ENCODE measurements around the gene SHROOM1. TPM values are rescaled to one million over a fixed set of nuclear protein-coding genes. Genes with fewer than 3 reads are reported as not detected.

Gene SHROOM1
- total and polyA plus RNA-seq, 2 of the 8 experiments (the other 6 are each of a cell fraction or from before 2014, with no cell fraction given): 3.9 to 5.2 TPM

GRCh38 chr5:132849347-132849746, 18.9 kb upstream of the SHROOM1 start:
- 91% methylated on average over 1 of the region's 1 CpG; no CpG with 5 or more reads in 1 of the 2 experiments for WGBS, 2 experiments (ENCODE audit: extremely low coverage in 1 of 2, insufficient coverage in 1 of 2, insufficient read length in 1 of 2, insufficient replicate concordance in 2 of 2, low coverage in 1 of 2, low lambda C conversion rate in 2 of 2, missing lambda C conversion rate in 1 of 2)
- peaks cover 0 to 1% (median 0%) of the 10 kb centered on the region in 4 experiments; a peak in 1 of 7 replicates for H3K4me1 ChIP-seq (replicated peaks in 1 of 4; ENCODE audit: control insufficient read depth in 3 of 4, insufficient read depth in 4 of 4, low read length in 3 of 4)
- H3K36me3 ChIP-seq (ENCODE audit: control insufficient read depth in 2 of 4, insufficient read depth in 4 of 4, low read length in 3 of 4): no peaks in the 10 kb centered on the region
- H4K20me1 ChIP-seq (replicated peaks in 1 of 2; ENCODE audit: control insufficient read depth in 1 of 2, insufficient read depth in 2 of 2, low read length in 2 of 2): no peaks in the 10 kb centered on the region
- ChIA-PET POLR2A (ENCODE audit: partially characterized antibody) (interaction anchor here (1.6 kb wide), 1 partner anchor 16 kb away, joined by 3 read pairs; the partner anchor contains the start of genes GDF9 and UQCRQ), CTCF (ENCODE audit: partially characterized antibody) (interaction anchor here (0.9 to 32.2 kb wide), 3 partner anchors 12 to 40 kb away, joined by 4 to 465 read pairs (median 11); partner anchors contain the start of gene SHROOM1)
- H3K27me3 ChIP-seq (replicated peaks in 1 of 4; ENCODE audit: control insufficient read depth in 3 of 4, extremely low read depth in 1 of 4, insufficient read depth in 3 of 4, low read length in 3 of 4): no peaks in the 10 kb centered on the region
- no peak overlapping the region for H3K18ac ChIP-seq (ENCODE audit: extremely low read depth, low read length)
- H2AFZ ChIP-seq (ENCODE audit: low read length): no peak overlapping the region
- no peak overlapping the region for H4K5ac ChIP-seq (ENCODE audit: insufficient read length, low read depth, low read length)
- no peaks in the 10 kb centered on the region for H3K79me2 ChIP-seq (ENCODE audit: control insufficient read depth in 1 of 2, insufficient read depth in 2 of 2, low read length in 2 of 2)
- DNase-seq (ENCODE audit: low read depth in 1 of 2, low spot score in 2 of 2) (no peak), FAIRE-seq (no peak)
- no peaks in the 10 kb centered on the region for H3K9me3 ChIP-seq (ENCODE audit: insufficient read depth in 2 of 2, low read depth in 1 of 2, low read length in 1 of 2)
- no peak overlapping the region for H4K91ac ChIP-seq (replicated peaks; ENCODE audit: insufficient read length, low read length)
- H3K23ac ChIP-seq (ENCODE audit: insufficient read length): no peak overlapping the region
- no peak overlapping the region for H3K27ac ChIP-seq (ENCODE audit: low read depth, low read length)
- H2BK120ac ChIP-seq (replicated peaks; ENCODE audit: low read depth, low read length): no peak overlapping the region
- H3K9ac ChIP-seq (replicated peaks in 1 of 4; ENCODE audit: extremely low read depth in 1 of 4, low read depth in 3 of 4, low read length in 3 of 4): no peak overlapping the region
- H3K4me2 ChIP-seq (ENCODE audit: insufficient read depth in 1 of 2, low read depth in 2 of 2, low read length in 2 of 2): no peak overlapping the region
- no peaks in the 10 kb centered on the region for H3K23me2 ChIP-seq (ENCODE audit: low read depth, low read length)
- no peak overlapping the region for H3K4me3 ChIP-seq (ENCODE audit: extremely low read depth in 1 of 4, insufficient read depth in 2 of 4, low read depth in 3 of 4, low read length in 4 of 4)
- H2BK5ac ChIP-seq (ENCODE audit: low read depth, low read length): no peak overlapping the region
- no peak overlapping the region for H4K8ac ChIP-seq (ENCODE audit: extremely low read depth, insufficient read depth, low read length)
- no peak overlapping the region for H2AK5ac ChIP-seq (ENCODE audit: low read depth, low read length)
- no peak overlapping the region for H2BK15ac ChIP-seq (ENCODE audit: low read length)
- no peak overlapping the region for H3K56ac ChIP-seq (replicated peaks; ENCODE audit: insufficient read length, low read depth, low read length)
- no peak overlapping the region for H3K14ac ChIP-seq (ENCODE audit: insufficient read length)
- no peak overlapping the region for H2BK20ac ChIP-seq (ENCODE audit: low read length)
- H2BK12ac ChIP-seq (ENCODE audit: low read depth, low read length): no peak overlapping the region
- H3K79me1 ChIP-seq (ENCODE audit: low read depth, low read length): no peaks in the 10 kb centered on the region
- H3K4ac ChIP-seq (replicated peaks; ENCODE audit: insufficient read length, low read depth, low read length): no peak overlapping the region
- TF ChIP-seq GABPA (IDR thresholded peaks at IDR 0.05; ENCODE audit: borderline replicate concordance, insufficient read depth, low read length) (no peak), ASH2L (IDR thresholded peaks at IDR 0.05; ENCODE audit: low read length) (no peak), BACH1 (IDR thresholded peaks at IDR 0.05; ENCODE audit: low read length) (no peak), NANOG (IDR thresholded peaks at IDR 0.05; ENCODE audit: insufficient read depth, low read depth, low read length, poor library complexity, severe bottlenecking) (no peak), SAP30 (IDR thresholded peaks at IDR 0.05; ENCODE audit: insufficient read depth, insufficient replicate concordance, low read length) (no peak), USF2 (IDR thresholded peaks at IDR 0.05; ENCODE audit: low read length) (no peak), KDM5A (IDR thresholded peaks at IDR 0.05; ENCODE audit: low read length) (no peak), E2F6 (IDR thresholded peaks at IDR 0.05) (no peak), KDM1A (IDR thresholded peaks at IDR 0.05; ENCODE audit: borderline replicate concordance, low read length) (no peak), RFX5 (IDR thresholded peaks at IDR 0.05; ENCODE audit: borderline replicate concordance, low read depth, low read length) (no peak), TAF1 (IDR thresholded peaks at IDR 0.05; ENCODE audit: low read depth, low read length) (no peak), MAFK (IDR thresholded peaks at IDR 0.05; ENCODE audit: low read depth, low read length) (no peak)

Measured in H1 (cell line).